NCI-H345 treated with DMSO at 0.1 percent for 48 hours (cell line): ENCODE measurements around the gene LRCH1.

Source experiments
- DNase-seq: peaks from one replicate; lab custom pipeline; 2025; ENCODE audit not compliant: unreplicated experiment; lab: John Stamatoyannopoulos, UW

LRCH1 gene

DNA sequence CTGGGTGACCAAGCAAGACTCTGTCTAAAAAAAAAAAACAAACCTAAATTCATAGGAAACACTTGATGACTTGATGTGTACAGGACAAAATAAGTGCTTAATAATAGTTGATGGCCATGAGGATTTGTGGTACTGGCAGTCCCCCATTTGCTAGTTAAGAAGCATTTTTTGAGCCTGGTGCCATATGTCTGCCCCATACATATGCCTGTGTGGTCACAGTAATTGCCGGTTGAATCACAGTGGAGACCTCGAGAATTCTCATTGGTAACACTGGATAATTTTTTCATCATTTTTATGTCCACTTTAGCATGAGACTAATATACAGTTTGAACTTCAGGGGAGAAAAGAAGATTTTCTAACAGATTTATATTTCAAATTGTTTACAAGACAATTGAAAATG, 79.2 kb downstream of the LRCH1 start:
- no peak for DNase-seq

DNA sequence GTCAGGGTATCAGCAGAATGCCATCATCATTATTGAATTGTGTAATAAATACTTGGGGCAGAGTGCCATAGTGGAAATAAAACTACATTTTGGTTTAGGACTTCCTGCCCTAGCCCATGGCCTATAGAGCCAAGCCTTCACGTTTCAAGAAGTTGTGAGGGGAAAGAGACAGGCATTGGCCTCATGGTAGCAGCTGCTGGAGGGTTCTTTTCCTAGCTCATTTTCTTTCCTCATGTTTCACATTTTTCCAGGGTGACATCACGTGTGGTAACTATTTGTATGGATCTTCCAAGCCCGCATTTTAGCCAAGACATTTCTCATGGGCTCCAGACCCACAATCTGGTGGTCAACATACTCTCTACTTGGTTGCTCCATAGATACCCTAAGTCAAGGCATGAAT, 80.4 kb downstream of the LRCH1 start:
- no peak for DNase-seq

DNA sequence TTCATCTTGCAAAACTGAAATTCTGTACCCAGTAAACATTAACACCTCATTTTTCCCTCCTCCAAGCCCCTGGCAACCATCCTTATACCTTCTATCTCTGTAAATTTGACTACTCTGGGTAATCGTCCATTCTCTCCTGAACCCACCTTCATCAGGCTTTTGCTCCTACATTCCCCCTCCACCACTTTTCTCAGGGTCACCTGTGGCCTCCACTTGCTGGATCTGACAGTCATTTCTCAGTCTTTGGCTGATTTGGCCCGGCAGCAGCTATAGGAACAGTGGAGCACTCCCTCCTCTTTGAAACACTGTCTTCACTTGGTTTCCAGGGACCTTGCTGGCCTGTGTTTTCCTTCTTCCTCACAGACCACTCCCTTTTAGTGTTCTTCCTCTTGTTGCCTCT, 83.5 kb downstream of the LRCH1 start:
- DNase-seq: no peak

GRCh38 chr13:46637213-46637612, 84.2 kb downstream of the LRCH1 start:
- DNase-seq: no peak

DNA sequence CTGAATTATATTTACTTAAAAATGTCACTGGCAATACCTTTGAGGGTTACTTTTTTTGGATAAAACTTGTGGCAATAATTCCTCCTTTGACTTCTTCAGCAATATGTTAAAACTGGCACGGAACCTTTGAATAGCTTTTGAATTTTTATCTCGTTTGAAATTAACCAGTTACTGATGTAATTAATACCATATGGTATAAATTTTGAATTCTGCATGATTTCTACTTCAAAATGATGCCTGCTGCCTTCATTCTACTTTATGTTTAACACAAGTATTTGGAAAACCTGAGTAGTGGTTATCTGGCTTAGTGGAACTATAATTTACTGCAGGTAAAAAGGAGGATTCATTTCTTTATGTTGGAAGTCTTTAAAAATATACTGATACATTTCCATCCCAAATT, 85.3 kb downstream of the LRCH1 start:
- DNase-seq: no peak

GRCh38 chr13:46639033-46639981, 86.3 kb downstream of the LRCH1 start:
- DNase-seq: no peak

DNA sequence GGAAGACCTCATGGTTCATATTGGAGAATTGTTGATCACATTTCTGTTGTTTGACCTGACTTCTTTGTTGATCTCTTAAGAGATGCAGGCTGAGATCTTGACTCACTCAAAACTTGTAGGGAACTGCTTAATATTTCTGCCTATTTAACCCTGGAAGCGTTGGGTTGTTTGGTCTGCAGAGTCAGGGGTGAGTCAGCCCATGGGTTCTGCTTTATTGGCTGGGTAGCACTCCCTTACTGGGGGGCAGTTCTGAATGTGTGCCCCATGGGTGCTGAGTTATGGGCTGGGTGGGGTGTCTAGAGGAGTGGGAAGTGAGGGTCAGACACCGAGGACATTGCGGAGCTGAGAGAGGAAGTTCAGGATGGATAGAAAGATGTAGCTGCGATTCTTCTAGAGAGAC, 87.9 kb downstream of the LRCH1 start:
- DNase-seq: no peak

GRCh38 chr13:46641274-46642081, 88.5 kb downstream of the LRCH1 start:
- no peak for DNase-seq

- no peak for DNase-seq
Observed at GRCh38 chr13:46642254-46642653, 89.3 kb downstream of the LRCH1 start.

DNA sequence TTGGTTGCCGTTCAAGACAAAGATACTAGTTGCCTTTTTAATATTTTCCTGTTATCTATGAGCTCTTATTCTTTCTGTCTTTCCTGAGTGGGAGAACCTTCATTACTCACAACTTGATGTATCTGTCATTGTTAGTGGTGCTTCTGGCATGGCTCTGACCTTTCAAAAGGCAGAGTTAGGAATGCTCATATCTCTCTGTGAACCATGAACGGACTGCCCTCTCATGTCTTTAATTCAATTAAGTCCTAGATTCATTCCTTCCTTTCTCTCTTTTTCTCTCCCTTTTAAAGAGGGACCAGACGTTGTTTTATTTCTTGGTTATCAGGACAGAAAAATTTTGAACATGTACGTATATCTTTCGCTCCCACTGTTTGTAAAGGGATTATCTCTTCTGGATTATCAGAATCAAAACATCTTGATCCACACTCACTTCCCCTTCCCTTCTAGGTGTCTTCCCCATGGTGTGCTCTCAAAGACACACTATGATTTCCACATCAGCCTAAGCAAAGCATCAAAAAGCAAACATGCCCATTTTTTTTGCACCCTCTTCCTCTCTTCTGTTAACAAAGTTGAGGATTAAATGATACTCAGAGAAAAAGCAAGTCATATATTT, 90.3 kb downstream of the LRCH1 start:
- no peak for DNase-seq

GRCh38 chr13:46644816-46645215, 91.8 kb downstream of the LRCH1 start:
- no peak for DNase-seq

- DNase-seq: no peak
Observed at GRCh38 chr13:46647512-46648065, 94.6 kb downstream of the LRCH1 start.

DNA sequence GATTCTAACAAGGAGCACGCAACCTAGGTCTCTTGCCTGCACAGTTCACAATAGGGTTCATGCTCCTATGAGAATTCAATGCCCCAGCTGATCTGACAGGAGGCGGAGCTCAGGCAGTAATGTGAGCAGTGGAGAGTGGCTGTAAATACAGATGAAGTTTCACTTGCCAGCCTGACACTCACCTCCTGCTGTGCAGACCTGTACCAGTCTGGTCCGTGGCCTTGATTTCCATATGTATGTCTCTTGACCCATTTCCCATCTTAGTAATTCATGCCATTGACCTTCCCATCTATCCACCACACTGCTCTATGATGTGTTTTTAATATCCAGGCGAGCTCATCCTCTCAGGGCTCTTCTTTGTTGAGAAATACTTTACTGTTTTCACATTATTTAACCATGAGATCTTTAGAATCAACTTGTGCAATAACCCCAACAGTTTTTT, 95.2 kb downstream of the LRCH1 start:
- no peak for DNase-seq

DNA sequence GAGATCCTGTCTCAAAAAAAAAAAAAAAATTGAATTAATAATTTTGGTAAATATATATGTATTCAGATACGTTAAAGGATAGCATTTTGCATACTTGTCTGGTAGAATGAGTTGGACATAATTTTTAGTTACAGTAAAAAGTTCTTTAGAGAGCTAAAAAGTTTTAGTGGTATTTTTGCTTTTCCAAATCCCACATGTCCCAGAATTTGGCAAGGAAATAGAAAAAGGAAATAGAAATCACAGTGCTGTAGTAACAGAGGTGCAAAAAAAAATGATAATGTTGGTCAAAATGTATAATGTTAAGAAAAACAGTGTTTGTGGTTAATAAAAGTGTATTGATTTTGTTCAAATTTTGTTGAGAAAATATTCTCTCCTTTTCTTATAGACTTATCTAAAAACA, 96.8 kb downstream of the LRCH1 start:
- no peak for DNase-seq

- DNase-seq: no peak
Observed at GRCh38 chr13:46654951-46655350, 102.0 kb downstream of the LRCH1 start.

DNA sequence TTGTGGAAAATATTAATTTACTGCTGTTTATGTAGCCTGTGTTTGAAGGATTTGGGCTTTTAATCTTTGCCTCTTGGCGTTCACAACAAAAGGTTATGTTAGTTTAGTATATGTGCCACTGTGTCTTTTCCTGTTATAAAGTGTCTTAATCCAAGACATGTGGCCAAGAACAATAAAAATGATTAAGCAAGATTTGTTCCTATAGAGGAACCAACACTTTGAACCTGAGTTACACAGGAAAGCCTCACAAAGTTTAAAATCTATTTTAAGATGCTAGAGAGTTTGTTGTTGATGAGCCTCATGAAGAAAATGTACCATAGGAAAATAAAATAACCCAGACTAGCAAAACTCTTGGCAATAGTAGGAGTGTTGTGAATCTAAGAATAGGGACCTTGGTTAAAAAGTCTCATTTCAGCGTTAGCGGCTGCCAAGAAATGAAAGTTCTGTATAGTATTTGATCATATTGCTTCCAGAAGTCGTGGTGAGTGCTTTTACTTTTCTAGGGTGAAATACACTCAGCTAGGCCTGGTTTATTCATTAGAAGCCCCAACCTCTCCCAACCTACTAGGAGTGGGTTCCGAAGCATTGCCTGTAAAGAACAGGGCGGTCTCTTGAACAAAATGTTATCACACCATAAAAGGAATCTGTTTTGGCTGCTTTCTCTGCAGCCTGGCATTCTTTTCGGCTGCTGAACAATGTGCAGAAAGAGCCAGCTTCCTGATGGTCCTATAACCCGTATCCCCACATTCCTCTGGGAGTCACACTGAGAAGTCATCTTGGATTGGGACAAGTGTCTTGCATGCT, 102.6 kb downstream of the LRCH1 start:
- DNase-seq: no peak

- no peak for DNase-seq
Observed at GRCh38 chr13:46656786-46657185, 103.8 kb downstream of the LRCH1 start.

GRCh38 chr13:46659413-46660065, 106.6 kb downstream of the LRCH1 start:
- no peak for DNase-seq

- no peak for DNase-seq
Observed at GRCh38 chr13:46660416-46660815, 107.4 kb downstream of the LRCH1 start.

- DNase-seq: no peak
Observed at GRCh38 chr13:46660857-46661256, 107.9 kb downstream of the LRCH1 start.
